ENCODE data around the gene BMP5. TPM values are rescaled to one million over a fixed set of nuclear protein-coding genes. Genes with fewer than 3 reads are reported as not detected.

Gene BMP5
- total RNA-seq, 3 donors from 2014 or later (not counting 1 experiment from before 2014, with no cell fraction given) = not detected

- Mint-ChIP-seq H3K27me3 (ENCODE audit: low read depth in 2 of 2) (no peaks in the 10 kb centered on the region), H3K27ac (no peak overlapping the region), H3K4me1 (no peaks in the 10 kb centered on the region), H3K36me3 (no peaks in the 10 kb centered on the region), H3K9me3 (peaks cover 7 to 10% of the 10 kb centered on the region in 2 donors), H3K4me3 (no peak overlapping the region)
- DNase-seq (no peak), ATAC-seq (no peak)
- no peak for TF ChIP-seq CTCF (IDR thresholded peaks at IDR 0.05)
- Histone ChIP-seq H3K36me3 (ENCODE audit: control insufficient read depth, insufficient read depth, low read length) (no peaks in the 10 kb centered on the region), H3K27ac (ENCODE audit: low read length) (no peak overlapping the region), H3K27me3 (ENCODE audit: control insufficient read depth, insufficient read depth, low read length) (no peaks in the 10 kb centered on the region), H3K4me1 (ENCODE audit: control insufficient read depth, insufficient read depth, low read length) (no peaks in the 10 kb centered on the region), H3K4me3 (ENCODE audit: low read length) (no peak overlapping the region), H3K9me3 (ENCODE audit: control insufficient read depth, insufficient read depth, low read length) (peaks cover 2% of the 10 kb centered on the region)
- WGBS (ENCODE audit: insufficient coverage) = 86% methylated on average over 1 of the region's 3 CpGs
- intact Hi-C loops (cut with micrococcal nuclease) = no loop called here
These were observed 117.0 kb downstream of the BMP5 start for GRCh38 chr6:55758156-55758937.

- WGBS (ENCODE audit: insufficient coverage) = 76% methylated on average over 6 of the region's 6 CpGs
- H3K4me1 Mint-ChIP-seq = no peaks in the 10 kb centered on the region
- H3K4me3 Mint-ChIP-seq = no peak overlapping the region
- H3K27ac ChIP-seq (ENCODE audit: low read length) = no peak overlapping the region
- peaks cover 2% of the 10 kb centered on the region for H3K9me3 ChIP-seq (ENCODE audit: control insufficient read depth, insufficient read depth, low read length)
- no peaks in the 10 kb centered on the region for H3K4me1 ChIP-seq (ENCODE audit: control insufficient read depth, insufficient read depth, low read length)
- no peak overlapping the region for H3K4me3 ChIP-seq (ENCODE audit: low read length)
- ATAC-seq (no peak), DNase-seq (no peak)
- H3K27ac Mint-ChIP-seq = no peak overlapping the region
- H3K27me3 ChIP-seq (ENCODE audit: control insufficient read depth, insufficient read depth, low read length) = no peaks in the 10 kb centered on the region
- peaks cover 7 to 9% of the 10 kb centered on the region in 2 donors for H3K9me3 Mint-ChIP-seq
- TF ChIP-seq CTCF (IDR thresholded peaks at IDR 0.05) = no peak
- H3K27me3 Mint-ChIP-seq (ENCODE audit: low read depth in 2 of 2) = no peaks in the 10 kb centered on the region
- no peaks in the 10 kb centered on the region for H3K36me3 Mint-ChIP-seq
- H3K36me3 ChIP-seq (ENCODE audit: control insufficient read depth, insufficient read depth, low read length) = no peaks in the 10 kb centered on the region
- intact Hi-C loops (cut with micrococcal nuclease) = no loop called here
These were observed 118.8 kb downstream of the BMP5 start for GRCh38 chr6:55756531-55757031.

GRCh38 chr6:55748880-55749279, 126.5 kb downstream of the BMP5 start:
- H3K4me3 ChIP-seq (ENCODE audit: low read length) = no peak overlapping the region
- TF ChIP-seq CTCF (IDR thresholded peaks at IDR 0.05) = no peak
- H3K36me3 ChIP-seq (ENCODE audit: control insufficient read depth, insufficient read depth, low read length) = no peaks in the 10 kb centered on the region
- no peak overlapping the region for H3K27ac ChIP-seq (ENCODE audit: low read length)
- H3K4me1 Mint-ChIP-seq = no peaks in the 10 kb centered on the region
- no peaks in the 10 kb centered on the region for H3K27me3 Mint-ChIP-seq (ENCODE audit: low read depth in 2 of 2)
- H3K27me3 ChIP-seq (ENCODE audit: control insufficient read depth, insufficient read depth, low read length) = no peaks in the 10 kb centered on the region
- DNase-seq (no peak), ATAC-seq (no peak)
- H3K36me3 Mint-ChIP-seq = peaks cover 6% of the 10 kb centered on the region
- H3K4me3 Mint-ChIP-seq = no peak overlapping the region
- H3K27ac Mint-ChIP-seq = no peak overlapping the region
- H3K9me3 Mint-ChIP-seq = peaks cover 16 to 17% of the 10 kb centered on the region in 2 donors
- no peaks in the 10 kb centered on the region for H3K4me1 ChIP-seq (ENCODE audit: control insufficient read depth, insufficient read depth, low read length)
- intact Hi-C loops (cut with micrococcal nuclease) = no loop called here
- 84% methylated on average over 4 of the region's 4 CpGs for WGBS (ENCODE audit: insufficient coverage)
- H3K9me3 ChIP-seq (ENCODE audit: control insufficient read depth, insufficient read depth, low read length) = no peaks in the 10 kb centered on the region
